ENCODE results near the gene IL1RL1.
"Not testable (repeated sequence)": the region's sequence is repeated elsewhere in the genome, so short reads cannot be mapped to it uniquely, and the experiment has no call there.

The IL1RL1 gene

DNA sequence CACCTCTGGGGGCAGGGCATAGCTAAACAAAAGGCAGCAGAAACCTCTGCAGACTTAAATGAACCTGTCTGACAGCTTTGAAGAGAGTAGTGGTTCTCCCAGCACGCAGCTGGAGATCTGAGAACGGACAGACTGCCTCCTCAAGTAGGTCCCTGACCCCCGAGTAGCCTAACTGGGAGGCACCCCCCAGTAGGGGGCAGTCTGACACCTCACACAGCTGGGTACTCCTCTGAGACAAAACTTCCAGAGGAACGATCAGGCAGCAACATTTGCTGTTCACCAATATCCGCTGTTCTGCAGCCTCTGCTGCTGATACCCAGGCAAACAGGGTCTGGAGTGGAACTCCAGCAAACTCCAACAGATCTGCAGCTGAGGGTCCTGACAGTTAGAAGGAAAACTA lies 13.6 kb downstream of the IL1RL1 start:
- DNase-seq; in situ Hi-C loops (cut with MboI; ENCODE audit: low pct_unique_long_range_greater_than_20kb, low sequenced_read_pairs): not testable (repeated sequence)

- in situ Hi-C loops (cut with MboI; ENCODE audit: low pct_unique_long_range_greater_than_20kb, low sequenced_read_pairs), result no loop called here
- no peak for DNase-seq
Observed at GRCh38 chr2:102331311-102331980, 20.1 kb downstream of the IL1RL1 start.

- in situ Hi-C loops (cut with MboI; ENCODE audit: low pct_unique_long_range_greater_than_20kb, low sequenced_read_pairs), result no loop called here
- DNase-seq, result no peak
Observed at GRCh38 chr2:102334486-102334885, 23.1 kb downstream of the IL1RL1 start.

GRCh38 chr2:102335871-102336366 lies 24.6 kb downstream of the IL1RL1 start:
- in situ Hi-C loops (cut with MboI; ENCODE audit: low pct_unique_long_range_greater_than_20kb, low sequenced_read_pairs), result no loop called here
- DNase-seq, result peak; percentile 53

- in situ Hi-C loops (cut with MboI; ENCODE audit: low pct_unique_long_range_greater_than_20kb, low sequenced_read_pairs), result no loop called here
- DNase-seq, result no peak
Observed at GRCh38 chr2:102336502-102336945, 25.2 kb downstream of the IL1RL1 start.

DNA sequence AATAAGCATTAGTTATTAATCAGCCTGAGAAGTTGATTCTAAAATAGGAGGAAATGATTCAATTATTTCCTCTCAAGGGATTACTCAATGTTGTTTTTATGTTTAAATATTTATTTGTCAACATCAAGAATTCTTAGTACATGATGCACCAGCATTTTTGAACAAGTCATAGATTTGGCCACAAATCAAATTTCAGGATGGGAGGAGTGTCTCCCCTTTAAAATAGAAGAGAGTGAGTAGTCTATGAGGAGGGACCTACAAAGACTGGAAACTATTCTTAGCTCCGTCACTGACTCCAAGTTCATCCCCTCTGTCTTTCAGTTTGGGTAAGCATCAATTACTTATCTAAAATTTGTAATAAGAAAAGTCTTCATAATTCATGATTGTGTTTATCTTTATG lies 25.6 kb downstream of the IL1RL1 start:
- no peak for DNase-seq
- in situ Hi-C loops (cut with MboI; ENCODE audit: low pct_unique_long_range_greater_than_20kb, low sequenced_read_pairs), result no loop called here

- in situ Hi-C loops (cut with MboI; ENCODE audit: low pct_unique_long_range_greater_than_20kb, low sequenced_read_pairs), result no loop called here
- no peak for DNase-seq
Observed at GRCh38 chr2:102337481-102338386, 26.4 kb downstream of the IL1RL1 start.

- in situ Hi-C loops (cut with MboI; ENCODE audit: low pct_unique_long_range_greater_than_20kb, low sequenced_read_pairs), result no loop called here
Observed at GRCh38 chr2:102340778-102341177, 29.4 kb downstream of the IL1RL1 start.

GRCh38 chr2:102342888-102343287 lies 31.5 kb downstream of the IL1RL1 start:
- no peak for DNase-seq
- in situ Hi-C loops (cut with MboI; ENCODE audit: low pct_unique_long_range_greater_than_20kb, low sequenced_read_pairs), result no loop called here

More at GRCh38 chr2:102340778-102341177, 29.4 kb downstream of the IL1RL1 start:
- no peak for DNase-seq

GRCh38 chr2:102344397-102344796 lies 33.0 kb downstream of the IL1RL1 start:
- no peak for DNase-seq
- in situ Hi-C loops (cut with MboI; ENCODE audit: low pct_unique_long_range_greater_than_20kb, low sequenced_read_pairs), result no loop called here

GRCh38 chr2:102345329-102345920 lies 34.1 kb downstream of the IL1RL1 start:
- in situ Hi-C loops (cut with MboI; ENCODE audit: low pct_unique_long_range_greater_than_20kb, low sequenced_read_pairs), result no loop called here
- DNase-seq, result no peak

DNA sequence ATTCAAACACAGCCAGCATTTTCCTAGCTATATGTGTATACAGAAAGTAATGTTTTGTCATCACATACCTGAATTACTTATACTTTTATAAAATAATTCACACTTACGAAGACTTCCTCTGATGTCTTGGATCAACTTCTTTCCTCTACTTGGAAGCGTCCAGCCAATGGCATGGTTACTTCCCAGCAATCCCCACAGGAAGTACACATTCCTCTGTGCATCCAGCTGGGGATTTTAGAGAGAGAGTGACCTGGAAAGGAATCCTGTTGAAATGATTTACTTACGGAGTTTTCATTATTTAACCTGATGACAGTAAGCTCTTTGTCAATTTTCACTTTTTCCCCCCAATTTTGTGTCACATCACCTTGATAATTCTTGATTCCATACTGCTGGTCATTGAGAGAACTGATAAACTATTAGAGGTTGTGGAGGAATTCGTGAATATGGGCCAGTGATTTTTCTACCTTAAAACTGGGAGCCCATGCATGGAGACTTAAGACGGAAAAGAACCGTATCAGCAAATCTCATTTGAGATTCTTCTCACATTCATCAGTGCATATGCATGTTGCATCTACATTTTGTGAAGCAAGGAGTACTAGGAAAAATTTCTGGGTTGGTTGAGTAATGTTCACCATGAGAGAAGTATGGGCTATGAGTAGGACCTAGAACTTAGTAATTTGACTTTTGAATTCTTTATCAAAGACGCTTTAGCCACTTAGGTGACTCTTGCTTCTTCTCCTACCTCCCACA lies 35.2 kb downstream of the IL1RL1 start:
- no peak for DNase-seq
- in situ Hi-C loops (cut with MboI; ENCODE audit: low pct_unique_long_range_greater_than_20kb, low sequenced_read_pairs), result no loop called here

DNA sequence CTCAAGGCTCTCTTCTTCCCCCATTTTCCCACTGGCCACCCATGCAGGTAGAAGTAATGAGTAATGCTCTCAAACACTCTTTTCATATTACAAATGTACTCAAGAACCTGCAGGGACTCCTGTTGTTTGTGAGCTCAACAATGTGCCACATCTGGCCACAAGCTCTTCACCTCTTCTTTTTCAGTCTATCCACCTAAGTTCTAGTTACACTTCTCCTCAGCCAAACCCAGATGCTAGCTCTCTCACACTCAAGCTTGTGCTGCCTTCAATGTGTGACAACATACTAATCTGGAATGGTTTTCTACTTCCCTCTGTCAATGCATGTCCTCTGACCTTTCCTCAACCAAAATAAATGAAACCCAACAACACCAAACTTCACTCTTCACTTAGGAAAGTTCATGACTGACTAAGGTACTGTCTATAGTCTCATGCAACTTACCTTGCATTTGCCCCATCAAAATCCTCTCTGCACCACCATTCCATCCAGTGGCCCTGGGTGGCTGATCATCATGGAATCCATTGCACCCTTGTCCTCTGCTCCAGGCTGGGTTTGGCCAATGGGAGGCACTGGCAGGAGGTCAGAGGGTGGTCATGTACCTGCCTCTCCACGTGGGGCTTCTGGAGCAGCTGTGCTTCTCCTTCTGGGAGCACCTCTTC lies 38.9 kb downstream of the IL1RL1 start:
- in situ Hi-C loops (cut with MboI; ENCODE audit: low pct_unique_long_range_greater_than_20kb, low sequenced_read_pairs), result no loop called here
- no peak for DNase-seq

DNA sequence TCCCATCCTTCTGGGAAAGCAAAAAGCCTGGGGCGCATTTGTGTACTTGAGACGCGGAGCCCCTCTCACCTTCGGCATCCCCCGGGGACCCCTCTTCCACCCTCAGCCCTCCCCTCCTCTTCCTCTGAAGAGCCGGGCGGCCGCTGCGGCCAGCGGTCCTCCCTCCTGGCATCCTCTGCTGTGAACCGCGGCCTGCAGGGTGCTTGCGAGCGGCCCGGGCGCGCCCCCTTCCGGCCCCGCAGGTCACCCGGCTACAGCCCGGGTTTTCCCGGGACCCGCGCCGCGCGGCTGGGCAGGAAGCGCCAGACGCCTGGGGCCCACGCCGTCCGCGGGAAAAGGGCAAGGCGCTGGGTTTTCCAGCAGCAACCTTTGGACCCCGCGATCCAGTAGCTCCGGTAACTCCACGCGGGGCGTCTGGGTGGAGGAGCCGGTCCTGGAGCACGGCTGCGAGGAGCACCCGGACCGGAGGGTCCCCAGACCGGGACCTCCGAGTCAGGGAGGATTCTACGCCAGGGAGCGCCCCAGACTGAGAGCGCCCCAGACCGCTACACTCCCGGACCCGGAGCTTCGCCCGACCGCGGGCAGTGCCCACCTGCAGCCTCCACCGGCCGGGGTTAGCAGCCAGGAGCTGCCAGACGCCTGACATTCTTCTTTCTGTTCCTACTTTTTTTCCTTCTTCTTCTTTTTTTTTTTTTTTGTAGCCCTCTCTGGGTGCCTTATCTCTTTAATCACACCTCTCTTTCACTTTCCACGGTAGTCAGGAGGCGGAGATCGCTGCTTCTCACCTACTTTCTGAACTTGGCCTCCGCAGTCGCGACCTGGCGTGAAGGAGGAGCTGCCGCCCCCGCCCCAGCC lies 44.4 kb downstream of the IL1RL1 start, which contains the start of gene IL18R1:
Gene IL18R1, plus strand, starts transcription at position 271 of the 855 bp plus-strand sequence. CDS start 6,865 bp downstream, outside the sequence.
- in situ Hi-C loops (cut with MboI; ENCODE audit: low pct_unique_long_range_greater_than_20kb, low sequenced_read_pairs), result no loop called here
- no peak for DNase-seq

DNA sequence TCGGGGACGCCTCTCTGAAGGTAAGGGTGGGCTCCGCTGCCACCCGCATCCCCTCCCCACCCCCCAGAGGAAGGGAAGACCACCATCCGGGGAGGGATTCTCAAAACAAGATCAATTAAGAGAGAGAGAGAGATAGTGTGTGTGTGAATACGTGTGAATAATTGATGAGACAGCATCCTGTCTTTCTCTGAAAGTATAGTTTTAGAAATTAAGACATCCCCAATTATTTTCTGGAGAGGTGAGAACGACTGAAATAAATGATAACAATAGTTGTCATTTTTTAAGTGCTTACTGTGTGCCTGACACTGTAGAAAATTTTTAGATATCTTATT lies 45.0 kb downstream of the IL1RL1 start:
- no peak for DNase-seq
- in situ Hi-C loops (cut with MboI; ENCODE audit: low pct_unique_long_range_greater_than_20kb, low sequenced_read_pairs), result no loop called here

- in situ Hi-C loops (cut with MboI; ENCODE audit: low pct_unique_long_range_greater_than_20kb, low sequenced_read_pairs), result no loop called here
- no peak for DNase-seq
Observed at GRCh38 chr2:102356741-102357140, 45.4 kb downstream of the IL1RL1 start.

GRCh38 chr2:102357937-102358336 lies 46.6 kb downstream of the IL1RL1 start:
- in situ Hi-C loops (cut with MboI; ENCODE audit: low pct_unique_long_range_greater_than_20kb, low sequenced_read_pairs), result no loop called here
- peak; percentile 30 for DNase-seq

DNA sequence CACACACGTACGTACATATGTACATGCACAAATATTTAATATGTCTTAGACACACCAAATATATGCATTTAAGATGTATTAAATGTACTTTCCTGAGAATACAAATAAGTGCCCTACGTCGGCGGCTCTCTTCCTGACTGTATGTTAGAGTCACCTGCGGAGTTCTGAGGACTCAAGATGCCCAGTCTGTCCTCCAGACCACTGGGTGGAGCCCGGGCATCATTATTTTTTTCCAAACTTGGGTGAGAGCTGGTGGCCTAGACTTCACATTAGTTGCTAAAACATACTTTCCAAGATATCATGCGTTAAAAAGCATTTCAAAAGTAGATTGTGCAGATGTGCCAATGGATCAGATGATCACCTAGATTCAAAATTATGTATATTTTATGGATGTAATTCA lies 47.1 kb downstream of the IL1RL1 start:
- in situ Hi-C loops (cut with MboI; ENCODE audit: low pct_unique_long_range_greater_than_20kb, low sequenced_read_pairs), result no loop called here
- DNase-seq, result no peak
